ENCODE results near the gene PLCL1. TPM values are rescaled to one million over a fixed set of nuclear protein-coding genes. Genes with fewer than 3 reads are reported as not detected.

The PLCL1 gene
- total RNA-seq, 2 donors from 2014 or later, result 25.6 to 26.2 TPM

DNA sequence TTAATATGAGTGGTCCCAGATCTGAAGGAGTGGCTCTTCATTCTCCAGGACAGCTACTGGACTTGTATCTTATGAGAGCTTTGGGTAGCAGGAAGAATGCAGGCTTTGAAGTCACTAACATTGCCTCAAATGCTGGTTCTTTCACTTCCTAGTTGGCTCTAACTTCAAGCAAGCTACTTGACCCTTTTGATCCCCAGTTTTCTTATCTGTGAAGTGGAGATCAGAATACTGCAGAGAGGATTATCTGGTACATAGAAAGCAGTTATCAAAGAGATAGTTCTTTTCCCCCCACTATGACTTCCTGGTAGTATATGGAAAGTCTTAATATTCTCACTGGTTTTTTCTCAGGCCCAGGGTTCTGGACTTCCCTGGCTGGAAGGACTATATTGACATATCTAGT, 3.4 kb upstream of the PLCL1 start:
- DNase-seq (ENCODE audit: low spot score) (no peak), ATAC-seq (ENCODE audit: insufficient number of reproducible peaks, low FRiP score, low read depth) (no peak)
- no peaks in the 10 kb centered on the region for H3K27me3 ChIP-seq (replicated peaks; ENCODE audit: insufficient read depth)
- H3K36me3 ChIP-seq, result no peaks in the 10 kb centered on the region
- TF ChIP-seq, protein P1, sequence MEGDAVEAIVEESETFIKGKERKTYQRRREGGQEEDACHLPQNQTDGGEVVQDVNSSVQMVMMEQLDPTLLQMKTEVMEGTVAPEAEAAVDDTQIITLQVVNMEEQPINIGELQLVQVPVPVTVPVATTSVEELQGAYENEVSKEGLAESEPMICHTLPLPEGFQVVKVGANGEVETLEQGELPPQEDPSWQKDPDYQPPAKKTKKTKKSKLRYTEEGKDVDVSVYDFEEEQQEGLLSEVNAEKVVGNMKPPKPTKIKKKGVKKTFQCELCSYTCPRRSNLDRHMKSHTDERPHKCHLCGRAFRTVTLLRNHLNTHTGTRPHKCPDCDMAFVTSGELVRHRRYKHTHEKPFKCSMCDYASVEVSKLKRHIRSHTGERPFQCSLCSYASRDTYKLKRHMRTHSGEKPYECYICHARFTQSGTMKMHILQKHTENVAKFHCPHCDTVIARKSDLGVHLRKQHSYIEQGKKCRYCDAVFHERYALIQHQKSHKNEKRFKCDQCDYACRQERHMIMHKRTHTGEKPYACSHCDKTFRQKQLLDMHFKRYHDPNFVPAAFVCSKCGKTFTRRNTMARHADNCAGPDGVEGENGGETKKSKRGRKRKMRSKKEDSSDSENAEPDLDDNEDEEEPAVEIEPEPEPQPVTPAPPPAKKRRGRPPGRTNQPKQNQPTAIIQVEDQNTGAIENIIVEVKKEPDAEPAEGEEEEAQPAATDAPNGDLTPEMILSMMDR (IDR thresholded peaks at IDR 0.05), result no peak
- H3K9me3 ChIP-seq, result no peaks in the 10 kb centered on the region
- peaks cover 3 to 25% of the 10 kb centered on the region in 2 donors for H3K4me1 ChIP-seq (ENCODE audit: control insufficient read depth in 1 of 2, low read depth in 2 of 2)
- no peak overlapping the region for H3K4me3 ChIP-seq
- no peak overlapping the region for H3K27ac ChIP-seq

DNA sequence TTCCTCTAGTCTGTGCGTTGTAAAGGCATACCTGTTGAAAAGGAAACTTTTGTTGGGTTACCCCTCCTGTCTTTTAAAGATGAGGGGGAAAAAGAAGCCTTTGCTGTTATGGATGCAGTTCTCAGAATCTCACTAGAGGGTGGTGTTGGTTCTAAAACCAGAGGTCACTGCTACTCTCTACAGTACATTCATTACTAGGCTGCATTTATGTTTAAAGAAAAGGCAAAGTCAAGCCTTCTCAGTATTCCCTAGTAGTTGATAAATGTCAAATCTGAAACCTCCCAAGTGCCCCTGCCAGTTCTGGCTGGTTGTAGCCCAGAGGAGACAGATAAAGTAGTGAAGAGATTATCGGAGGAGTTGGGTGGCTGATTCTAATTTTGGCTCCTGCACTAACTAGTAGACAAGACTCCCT, 1.4 kb upstream of the PLCL1 start:
- no peaks in the 10 kb centered on the region for H3K27me3 ChIP-seq (replicated peaks; ENCODE audit: insufficient read depth)
- TF ChIP-seq, protein P1 (IDR thresholded peaks at IDR 0.05), result peak; percentile 77
- H3K36me3 ChIP-seq, result no peaks in the 10 kb centered on the region
- ATAC-seq (ENCODE audit: insufficient number of reproducible peaks, low FRiP score, low read depth), result no peak
- H3K27ac ChIP-seq, result no peak overlapping the region
- no peak for DNase-seq (ENCODE audit: low spot score)
- no peaks in the 10 kb centered on the region for H3K9me3 ChIP-seq
- peaks cover 6 to 33% of the 10 kb centered on the region in 2 donors for H3K4me1 ChIP-seq (ENCODE audit: control insufficient read depth in 1 of 2, low read depth in 2 of 2)
- peak overlapping the region; percentile 49 for H3K4me3 ChIP-seq

DNA sequence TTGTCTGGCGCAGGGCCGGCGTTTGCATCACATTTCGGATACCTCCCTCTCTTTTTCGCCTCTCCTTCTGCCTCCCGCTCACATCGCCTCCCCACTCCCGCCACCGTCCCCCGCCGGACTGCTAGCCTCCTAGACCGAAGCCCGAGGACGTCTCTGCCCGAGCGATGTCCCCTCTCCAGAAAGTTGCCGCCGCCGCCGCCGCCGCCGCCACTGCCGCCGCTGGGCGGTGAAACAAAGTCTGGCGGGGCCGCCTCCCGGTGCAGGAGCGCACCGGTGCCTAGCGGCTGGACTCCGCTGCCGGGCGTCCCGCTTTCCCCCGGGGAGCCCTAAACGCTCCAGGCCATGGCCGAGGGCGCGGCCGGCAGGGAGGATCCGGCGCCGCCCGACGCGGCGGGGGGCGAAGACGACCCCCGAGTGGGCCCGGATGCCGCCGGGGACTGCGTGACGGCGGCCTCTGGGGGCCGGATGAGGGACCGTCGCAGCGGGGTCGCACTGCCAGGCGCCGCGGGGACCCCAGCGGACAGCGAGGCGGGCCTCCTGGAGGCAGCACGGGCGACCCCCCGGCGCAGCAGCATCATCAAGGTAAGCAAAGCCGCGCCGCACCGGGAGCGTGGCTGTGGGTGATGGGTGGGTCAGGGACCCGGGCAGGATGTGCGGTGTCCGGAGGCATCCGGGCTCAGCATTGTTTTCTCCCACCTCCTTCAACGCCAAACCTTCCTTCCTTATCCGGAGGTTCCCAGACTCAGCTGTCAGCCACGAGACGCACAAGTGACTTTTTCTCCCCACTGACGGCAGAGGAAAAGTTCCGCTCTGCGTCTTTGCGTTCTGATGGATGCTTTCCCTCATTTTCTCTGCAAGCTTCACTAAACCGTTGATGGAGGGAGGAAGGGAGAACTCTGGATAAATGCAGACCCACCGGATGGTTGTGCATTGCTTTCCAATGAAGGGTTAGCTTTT, 643 bp downstream of the PLCL1 start:
- Histone ChIP-seq H3K9me3 (no peaks in the 10 kb centered on the region), H3K36me3 (no peaks in the 10 kb centered on the region), H3K27me3 (replicated peaks; ENCODE audit: insufficient read depth) (no peaks in the 10 kb centered on the region), H3K4me1 (ENCODE audit: control insufficient read depth in 1 of 2, low read depth in 2 of 2) (peaks cover 8 to 50% of the 10 kb centered on the region in 2 donors), H3K27ac (peak overlapping the region; percentile 77 to 85), H3K4me3 (peak overlapping the region; percentile 96)
- peak; percentile 26 for DNase-seq (ENCODE audit: low spot score)
- TF ChIP-seq, protein P1 (IDR thresholded peaks at IDR 0.05), result peak; percentile 18
- peak; percentile 15 for ATAC-seq (ENCODE audit: insufficient number of reproducible peaks, low FRiP score, low read depth)

DNA sequence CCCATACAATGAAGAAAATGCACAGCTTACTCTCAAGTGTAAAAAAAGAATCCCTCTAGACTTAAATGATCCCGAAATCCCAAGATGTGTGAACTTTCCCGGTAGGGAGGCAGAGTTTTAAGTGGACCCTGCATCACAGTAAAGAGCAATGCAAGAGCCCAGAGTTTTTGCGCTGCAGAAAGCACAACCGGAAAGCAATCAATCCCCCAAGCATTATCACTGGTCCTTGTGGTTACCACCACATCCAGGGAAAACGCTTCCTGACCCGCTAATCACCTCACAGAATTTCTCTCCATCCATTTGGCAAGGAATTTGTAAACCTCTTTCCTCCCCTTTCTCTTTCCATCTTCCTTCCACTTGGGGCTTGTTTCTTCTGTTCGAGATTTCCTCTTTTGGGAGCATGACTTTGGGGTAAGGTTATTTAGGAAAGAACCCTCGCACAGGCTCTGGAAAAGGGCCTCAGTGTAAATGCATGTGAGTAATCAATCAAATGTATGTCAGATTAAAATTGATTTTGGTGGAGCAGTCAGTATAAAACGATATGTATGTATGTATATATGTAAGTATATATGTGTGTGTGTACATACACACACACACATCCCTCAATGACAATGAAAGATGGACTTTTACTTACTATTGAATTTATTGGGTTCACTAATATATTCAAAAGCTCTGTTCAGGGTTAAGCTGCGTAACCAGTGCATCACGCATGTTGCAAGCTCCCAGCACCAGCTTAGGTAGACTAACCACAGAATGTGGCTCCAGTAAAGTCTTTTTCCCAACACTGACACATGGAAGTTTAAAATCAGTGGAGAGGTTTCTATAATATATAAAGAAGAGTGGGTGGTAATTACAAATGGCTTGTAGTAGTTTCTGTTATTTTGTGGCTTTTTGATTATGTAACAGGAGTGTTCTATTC, 1.6 kb downstream of the PLCL1 start:
- no peaks in the 10 kb centered on the region for H3K9me3 ChIP-seq
- ATAC-seq (ENCODE audit: insufficient number of reproducible peaks, low FRiP score, low read depth) (no peak), DNase-seq (ENCODE audit: low spot score) (no peak)
- H3K4me1 ChIP-seq (ENCODE audit: control insufficient read depth in 1 of 2, low read depth in 2 of 2), result peaks cover 12 to 60% of the 10 kb centered on the region in 2 donors
- no peaks in the 10 kb centered on the region for H3K36me3 ChIP-seq
- H3K27me3 ChIP-seq (replicated peaks; ENCODE audit: insufficient read depth), result no peaks in the 10 kb centered on the region
- peak overlapping the region; percentile 77 to 85 for H3K27ac ChIP-seq
- TF ChIP-seq, protein P1 (IDR thresholded peaks at IDR 0.05), result no peak
- peak overlapping the region; percentile 96 for H3K4me3 ChIP-seq

DNA sequence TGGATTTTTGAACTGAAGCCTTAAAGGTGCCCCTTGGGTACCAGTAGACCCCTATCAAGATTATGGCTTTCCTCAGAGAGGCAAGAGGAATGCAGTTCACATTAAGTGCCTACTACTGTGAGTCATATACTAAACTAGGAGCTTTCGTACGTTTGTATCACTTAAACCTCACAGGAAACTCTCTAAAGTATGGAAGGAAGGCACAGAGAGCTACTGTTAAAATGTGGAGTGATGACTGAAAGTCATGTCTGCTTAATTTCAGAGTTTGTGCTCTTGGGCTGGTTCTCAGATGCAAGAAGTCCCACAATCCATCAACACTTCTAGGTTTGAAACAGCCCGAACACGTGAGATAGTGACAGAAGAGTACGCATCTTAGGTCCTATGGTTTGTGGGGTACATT, 4.7 kb downstream of the PLCL1 start:
- DNase-seq (ENCODE audit: low spot score) (no peak), ATAC-seq (ENCODE audit: insufficient number of reproducible peaks, low FRiP score, low read depth) (no peak)
- Histone ChIP-seq H3K27ac (no peak overlapping the region), H3K4me3 (no peak overlapping the region), H3K36me3 (no peaks in the 10 kb centered on the region), H3K9me3 (no peaks in the 10 kb centered on the region), H3K4me1 (ENCODE audit: control insufficient read depth in 1 of 2, low read depth in 2 of 2) (peaks cover 12 to 45% of the 10 kb centered on the region in 2 donors), H3K27me3 (replicated peaks; ENCODE audit: insufficient read depth) (no peaks in the 10 kb centered on the region)
- TF ChIP-seq, protein P1 (IDR thresholded peaks at IDR 0.05), result no peak
